HG02623 (cell line): ENCODE data around the gene RTN4IP1.
"Not testable (repeated sequence)": the region's sequence is repeated elsewhere in the genome, so short reads cannot be mapped to it uniquely, and the experiment has no call there.

Experiments
- ATAC-seq: cut with Tn5 transposase; IDR thresholded peaks from one replicate; pipeline ENCODE4 v1.9.1; 2021; ENCODE audit warnings: moderate library complexity; ENCODE audit not compliant: unreplicated experiment

Gene RTN4IP1

DNA sequence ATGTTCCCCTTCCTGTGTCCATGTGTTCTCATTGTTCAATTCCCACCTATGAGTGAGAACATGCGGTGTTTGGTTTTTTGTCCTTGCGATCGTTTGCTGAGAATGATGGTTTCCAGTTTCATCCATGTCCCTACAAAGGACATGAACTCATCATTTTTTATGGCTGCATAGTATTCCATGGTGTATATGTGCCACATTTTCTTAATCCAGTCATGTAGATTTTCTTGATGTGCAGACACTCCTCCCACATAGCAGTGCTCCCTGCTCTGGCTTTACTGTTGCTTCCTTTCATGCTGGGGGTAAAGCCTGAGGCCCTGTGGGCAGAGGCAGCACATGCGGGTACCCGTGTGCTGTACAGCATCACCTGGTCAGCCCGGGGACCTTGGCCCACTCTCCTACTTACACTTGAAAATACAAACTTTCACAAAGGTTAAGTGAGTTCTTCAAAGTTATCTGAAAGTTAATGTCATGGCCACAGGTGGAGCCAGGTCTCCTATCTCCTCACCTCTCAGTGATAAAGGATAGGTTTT lies 80.3 kb downstream of the RTN4IP1 start:
- not testable (repeated sequence) for ATAC-seq

DNA sequence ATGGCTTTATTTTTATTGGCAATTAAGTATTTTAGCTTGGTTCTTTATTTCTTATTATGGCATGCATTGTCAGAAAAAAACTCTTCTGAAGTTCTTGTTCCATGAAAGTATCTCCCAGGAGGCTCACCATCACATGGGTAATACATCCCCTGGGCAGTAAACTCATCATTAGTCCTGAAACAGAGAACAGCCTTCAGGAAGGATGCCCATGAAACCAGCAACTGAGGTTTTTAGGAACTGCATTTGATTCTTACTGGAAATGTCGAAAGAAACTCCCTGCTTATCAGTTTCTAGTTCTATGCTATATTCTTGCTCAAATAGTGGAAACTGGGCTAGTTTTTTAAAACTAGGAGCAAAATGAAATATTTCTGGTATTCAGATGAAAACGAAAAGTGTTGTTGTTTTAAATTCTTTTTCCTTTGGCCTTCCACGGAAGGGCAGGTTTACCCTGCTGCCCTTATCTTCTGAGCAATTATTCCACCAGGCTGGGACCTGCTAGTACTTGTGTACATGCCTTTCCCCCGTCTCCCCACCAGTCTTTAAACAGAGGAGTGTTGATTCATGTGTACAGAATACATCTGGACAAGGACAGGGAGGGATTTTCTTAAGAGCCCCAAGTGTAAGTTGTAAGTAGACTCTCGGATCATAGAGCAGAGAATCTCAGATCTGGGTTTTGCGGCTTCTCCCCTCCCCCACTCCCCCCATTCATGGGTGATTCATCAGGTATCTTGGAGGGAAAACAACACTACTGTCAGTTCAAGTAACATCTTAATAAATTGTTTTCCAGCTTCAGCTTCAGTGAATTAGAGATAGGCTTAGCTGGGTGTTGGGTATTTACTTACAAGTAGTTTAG lies 81.5 kb downstream of the RTN4IP1 start:
- ATAC-seq: no peak

DNA sequence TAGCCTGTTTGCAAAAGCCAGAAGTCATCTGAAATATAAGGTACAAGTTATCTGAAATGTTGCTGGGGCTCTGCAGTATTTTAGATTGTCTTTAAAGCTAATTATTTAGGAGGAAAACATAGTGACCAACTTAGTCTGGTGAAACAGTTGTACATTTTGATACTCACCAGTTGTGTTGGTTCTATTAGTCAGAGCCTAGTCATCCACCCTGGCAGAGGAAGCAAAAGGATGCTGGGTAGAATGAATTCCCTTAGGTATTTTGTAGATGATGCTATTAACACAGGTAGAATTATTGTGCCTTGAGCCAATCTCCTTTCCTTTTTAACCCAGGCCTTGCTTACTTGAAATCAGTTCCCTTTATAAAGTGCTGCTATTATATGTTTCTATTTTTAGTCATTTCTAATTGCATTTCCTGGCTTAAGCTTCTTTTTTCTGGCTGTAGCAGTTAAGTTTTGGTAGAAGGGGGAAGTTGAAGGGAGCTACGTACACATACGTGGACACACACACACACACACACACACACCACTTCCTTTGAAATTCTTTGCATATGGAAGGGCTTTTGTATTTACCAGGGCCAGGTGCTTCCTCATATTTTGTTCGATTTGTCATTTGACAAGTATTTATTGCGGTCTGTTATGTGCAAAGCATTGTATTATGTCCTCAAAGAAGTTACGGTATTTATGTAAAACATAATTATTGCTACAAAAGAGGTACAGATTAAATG lies 82.4 kb downstream of the RTN4IP1 start:
- no peak for ATAC-seq

DNA sequence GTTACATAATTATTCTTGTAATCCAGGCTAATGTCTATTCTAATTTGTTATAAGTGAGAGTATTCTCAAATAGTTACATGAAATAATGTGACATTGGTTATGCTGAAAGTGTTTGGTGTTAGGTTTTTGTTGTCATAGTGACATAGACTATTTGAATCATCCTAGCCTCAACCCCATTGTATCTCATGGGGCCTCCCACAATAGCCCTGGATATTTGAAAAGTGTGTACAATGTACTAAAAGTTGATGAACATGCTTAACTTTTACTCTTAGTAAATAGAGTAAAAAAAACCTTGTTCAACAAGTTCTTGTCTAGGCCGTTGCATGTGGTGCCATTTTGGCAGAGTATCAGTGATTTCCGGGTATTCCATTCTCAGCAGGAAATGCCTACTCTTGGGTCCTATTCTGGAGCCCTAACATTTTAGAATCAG lies 83.0 kb downstream of the RTN4IP1 start:
- ATAC-seq: no peak

DNA sequence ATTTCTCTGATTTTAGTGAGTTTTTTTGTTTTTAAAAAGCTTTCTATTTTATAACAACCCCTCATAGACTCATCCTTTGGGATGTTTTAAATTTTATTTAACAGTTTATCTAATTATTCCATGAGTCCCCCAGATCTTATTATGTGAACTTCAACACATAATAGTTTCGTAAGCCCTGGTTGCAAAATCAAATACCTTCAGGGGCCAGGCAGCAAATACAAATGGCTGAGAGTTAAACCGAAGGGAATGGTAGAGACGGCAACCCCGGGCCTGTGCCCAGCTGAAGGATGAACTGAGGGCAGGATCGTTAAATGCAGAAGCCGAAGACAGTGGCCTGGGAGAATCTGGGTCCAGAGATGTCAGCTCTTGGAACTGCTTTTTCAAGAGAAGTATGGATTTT lies 88.4 kb downstream of the RTN4IP1 start:
- no peak for ATAC-seq

DNA sequence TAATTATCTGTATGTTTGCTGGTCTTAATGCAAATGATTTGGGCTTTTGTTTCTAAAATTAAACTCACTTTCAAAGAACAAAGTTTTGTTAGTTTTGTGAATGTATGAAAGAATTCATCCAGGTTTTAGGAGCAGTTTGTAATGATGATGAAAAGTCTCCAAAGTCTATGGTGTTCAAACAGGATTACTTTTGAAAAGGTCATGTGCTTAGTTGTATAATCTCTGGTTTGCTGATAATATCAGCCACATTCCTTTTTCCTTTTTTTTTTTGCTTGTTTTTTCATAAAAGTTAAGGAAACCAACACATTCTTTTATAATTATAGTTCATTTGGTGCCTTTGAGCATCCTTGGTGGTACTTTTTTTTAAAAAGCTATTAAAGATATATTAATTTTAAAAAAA lies 88.9 kb downstream of the RTN4IP1 start:
- ATAC-seq: no peak

DNA sequence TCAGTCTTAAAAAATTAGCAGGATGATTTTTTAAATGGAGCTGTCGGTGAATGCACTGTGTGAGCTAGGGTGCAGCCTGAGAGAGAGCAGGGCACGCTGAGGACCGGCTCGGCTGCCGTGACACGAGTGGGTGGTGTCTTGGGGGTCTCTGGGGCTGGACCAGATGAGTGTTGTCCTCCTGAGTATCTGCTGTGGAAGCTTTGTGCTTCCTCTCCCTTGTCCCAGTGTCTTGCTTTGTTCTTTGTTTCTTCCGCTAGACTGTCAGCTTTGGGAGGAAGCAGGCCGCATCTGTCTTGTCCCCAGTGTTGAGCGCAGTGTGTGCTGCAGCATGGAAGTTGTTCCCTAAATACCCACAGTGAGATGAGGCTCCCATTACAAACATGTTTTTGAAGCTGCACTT lies 89.4 kb downstream of the RTN4IP1 start:
- ATAC-seq: no peak

DNA sequence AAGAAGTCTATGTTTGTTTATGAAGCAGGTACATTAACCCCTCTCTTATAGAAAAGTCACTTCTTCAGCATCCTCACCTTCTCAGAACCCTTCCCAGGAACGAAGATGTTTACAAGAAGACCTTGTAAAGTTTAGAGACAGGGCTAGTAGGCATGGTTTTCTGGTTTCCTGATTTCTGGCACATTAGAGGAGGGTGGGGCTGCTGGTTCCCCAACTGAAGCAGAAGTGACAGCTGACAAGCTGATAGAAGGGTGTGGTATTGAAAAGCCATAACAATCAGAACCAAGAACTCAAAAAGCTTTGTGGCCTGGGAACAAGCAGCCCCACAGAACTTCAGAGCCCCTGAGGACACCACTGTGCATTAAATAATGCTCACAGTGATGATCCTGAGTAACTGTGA lies 91.2 kb downstream of the RTN4IP1 start:
- no peak for ATAC-seq

DNA sequence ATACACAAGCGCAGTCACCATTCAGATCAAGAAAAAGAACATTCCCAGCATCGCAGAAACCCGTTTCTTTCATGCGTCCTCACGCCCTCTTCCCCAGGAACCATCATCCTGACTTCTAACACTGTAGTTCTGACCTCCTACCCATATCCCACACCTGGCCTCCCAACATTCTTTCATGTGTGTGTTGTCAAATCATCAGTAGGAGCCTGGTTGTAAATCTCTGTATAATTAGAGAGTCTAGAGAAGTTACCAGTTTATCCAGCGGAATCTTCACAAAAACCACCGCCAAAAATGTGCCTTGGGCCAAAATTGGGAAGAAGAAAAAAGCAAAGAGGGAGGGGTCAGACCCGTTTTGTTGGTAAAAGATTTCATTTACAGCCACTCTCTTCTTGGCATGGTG lies 91.6 kb downstream of the RTN4IP1 start:
- no peak for ATAC-seq

DNA sequence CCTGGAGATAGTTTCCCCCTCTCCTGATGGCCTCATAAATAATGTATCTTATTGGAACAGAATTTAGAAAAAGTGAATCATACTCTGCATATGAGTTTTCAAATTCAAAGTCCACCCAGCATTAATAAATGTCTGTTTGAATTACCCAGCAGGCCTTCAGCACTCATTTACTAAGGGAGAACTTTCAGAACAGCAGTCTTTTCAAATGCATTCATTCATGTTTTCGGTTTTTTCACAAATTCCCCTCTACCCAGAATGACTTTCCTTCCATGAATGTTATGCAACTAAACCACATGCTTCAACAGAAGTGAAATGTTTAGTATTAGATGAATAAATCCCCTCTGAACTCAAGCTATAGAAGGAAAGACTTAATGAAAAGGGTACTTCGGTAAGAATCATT lies 92.4 kb downstream of the RTN4IP1 start:
- ATAC-seq: no peak

DNA sequence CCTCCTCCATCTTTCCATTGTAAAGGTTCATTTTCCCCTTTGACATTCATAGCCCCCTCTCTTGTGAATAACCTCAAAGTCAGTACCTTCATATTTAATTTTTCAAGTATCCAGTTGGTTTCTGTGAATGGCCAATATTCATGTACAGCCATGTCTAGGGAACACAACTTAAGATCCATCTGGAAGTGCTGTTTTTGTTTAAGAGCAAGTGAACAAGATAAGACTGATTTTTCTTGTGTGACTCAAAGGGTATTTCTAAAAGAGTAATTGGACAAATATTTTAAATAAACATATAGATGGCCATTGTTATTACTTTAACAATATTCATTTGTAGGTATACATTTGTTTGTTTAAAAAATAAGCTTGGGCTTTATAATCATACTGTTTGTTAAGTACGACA lies 92.9 kb downstream of the RTN4IP1 start:
- ATAC-seq: no peak

DNA sequence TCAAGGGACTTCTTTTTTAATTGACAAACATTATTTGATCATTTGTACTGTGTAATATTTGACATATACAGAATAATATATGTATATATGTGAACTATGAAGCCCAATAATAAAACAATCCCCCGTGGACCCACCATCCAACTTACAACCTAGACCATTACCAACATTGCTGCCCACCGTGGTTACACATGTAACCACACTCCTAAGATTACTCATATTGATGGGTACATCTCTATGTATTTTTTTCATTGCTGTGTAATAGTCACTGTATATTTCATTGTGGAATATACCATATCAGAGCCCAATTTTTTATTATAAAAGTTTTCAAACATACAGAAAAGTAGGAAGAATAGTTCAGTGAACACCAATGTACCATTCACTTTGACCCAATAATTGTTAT lies 94.3 kb downstream of the RTN4IP1 start:
- no peak for ATAC-seq

DNA sequence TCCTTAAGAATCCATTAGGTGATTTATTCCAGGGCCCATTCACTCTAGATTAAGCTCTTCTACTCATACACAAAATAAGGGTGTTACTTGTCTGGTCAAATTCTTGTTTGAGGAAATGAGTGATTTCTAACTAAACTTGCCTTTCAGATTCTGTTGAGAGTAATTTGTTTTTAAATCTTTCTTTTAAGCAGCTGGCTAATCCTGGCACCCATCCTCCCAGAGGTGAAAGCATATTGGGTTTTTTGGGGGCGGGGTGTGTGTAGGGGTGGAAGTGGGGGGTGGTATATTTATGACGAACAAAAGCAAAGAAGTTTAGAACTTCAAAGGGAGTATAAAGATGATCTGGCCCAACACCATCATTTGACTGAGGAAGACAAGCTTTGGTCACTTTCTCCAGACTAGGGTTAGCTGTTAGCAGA lies 94.7 kb downstream of the RTN4IP1 start:
- ATAC-seq: no peak

DNA sequence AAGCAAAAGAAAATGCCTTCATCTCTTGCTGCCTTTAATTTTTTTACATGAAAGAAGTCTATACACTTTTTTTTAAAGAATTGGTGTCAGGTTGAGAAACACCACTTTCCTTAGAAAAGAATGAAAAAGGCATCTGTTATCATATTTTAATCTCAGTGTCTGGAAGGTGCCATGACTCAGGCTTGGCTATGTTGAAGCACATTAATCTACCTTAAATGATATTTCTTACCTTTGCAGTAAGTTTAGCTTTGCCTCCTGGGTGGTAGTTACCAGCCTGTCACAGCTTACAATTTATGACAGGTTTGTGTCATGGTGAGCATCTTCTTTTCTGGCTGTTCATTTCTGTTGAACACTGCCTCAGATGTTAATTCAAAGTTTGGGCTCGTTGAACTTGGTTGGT lies 95.3 kb downstream of the RTN4IP1 start:
- no peak for ATAC-seq

DNA sequence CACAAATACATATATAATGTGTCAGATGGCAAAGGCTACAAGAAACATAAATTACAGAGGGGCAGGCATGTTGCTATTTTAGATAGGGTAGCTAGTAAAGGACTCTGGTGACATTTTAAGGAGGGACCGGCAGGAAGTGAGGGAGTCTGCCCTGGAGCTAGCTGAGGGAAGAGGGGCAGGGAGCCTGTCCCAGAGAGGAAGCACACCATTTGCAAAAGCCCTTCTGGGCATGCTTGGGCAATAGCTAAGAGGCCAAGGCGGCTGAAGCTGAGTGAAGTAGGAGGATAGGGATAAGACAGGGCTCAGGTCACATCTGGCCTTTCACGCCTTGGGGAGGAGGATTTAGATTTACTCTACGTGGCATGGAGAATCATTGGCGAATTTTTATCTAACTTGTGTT lies 96.2 kb downstream of the RTN4IP1 start:
- no peak for ATAC-seq

DNA sequence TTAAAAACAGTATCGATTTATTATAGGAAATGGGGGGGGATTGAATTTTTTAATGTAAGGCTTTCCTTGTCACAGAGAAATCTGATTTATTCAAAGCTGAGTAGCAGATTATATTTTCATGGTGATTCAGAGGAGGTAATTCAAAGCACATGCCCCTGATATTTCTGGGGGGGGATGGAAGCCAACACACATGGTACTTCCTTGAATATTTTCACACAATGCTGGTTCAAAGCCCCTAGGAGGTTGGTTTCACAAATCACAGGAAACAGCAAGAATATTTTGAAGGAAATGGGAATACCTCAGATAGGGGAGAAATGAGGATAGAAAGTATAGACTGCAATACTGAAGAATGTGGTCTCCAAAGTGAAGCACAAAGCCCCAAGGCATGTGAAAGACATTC lies 98.8 kb downstream of the RTN4IP1 start:
- ATAC-seq: no peak

DNA sequence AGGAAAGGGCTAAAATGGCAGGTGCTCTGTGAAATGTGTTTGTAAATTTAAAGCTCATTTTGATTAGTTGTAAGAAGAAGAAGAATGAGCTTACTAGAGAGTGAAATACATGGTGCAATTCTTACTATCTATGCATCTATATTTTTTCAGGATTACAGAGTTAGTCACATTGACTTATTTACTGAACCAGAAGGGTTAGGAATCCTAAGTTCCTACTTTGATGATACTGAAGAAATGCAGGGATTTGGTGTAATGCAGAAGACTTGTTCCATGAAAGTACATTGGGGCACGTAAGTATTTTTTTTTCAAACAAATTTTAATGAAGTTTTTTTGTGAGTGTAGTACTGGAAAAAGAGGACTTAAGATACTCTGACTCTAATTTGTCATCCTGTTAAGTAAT lies 99.3 kb downstream of the RTN4IP1 start:
- no peak for ATAC-seq

DNA sequence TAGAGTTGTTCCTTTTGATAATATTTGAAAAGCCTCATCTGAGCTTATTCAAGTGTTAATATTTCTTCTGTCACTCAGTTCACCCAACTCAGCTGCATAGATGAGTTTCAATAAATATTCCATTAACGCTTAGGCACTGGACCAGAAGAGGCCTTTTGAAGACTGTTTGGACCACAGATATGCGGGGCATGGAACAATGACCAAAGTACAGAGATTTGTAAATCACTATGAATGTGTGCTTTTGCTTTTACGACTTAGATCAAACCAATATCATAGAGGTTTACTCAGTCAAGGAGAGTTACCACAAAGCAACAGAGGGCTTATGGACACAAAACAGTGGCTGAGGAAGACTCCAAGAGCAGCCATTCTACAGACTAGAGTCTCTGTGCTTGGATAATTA lies 99.9 kb downstream of the RTN4IP1 start:
- ATAC-seq: no peak

DNA sequence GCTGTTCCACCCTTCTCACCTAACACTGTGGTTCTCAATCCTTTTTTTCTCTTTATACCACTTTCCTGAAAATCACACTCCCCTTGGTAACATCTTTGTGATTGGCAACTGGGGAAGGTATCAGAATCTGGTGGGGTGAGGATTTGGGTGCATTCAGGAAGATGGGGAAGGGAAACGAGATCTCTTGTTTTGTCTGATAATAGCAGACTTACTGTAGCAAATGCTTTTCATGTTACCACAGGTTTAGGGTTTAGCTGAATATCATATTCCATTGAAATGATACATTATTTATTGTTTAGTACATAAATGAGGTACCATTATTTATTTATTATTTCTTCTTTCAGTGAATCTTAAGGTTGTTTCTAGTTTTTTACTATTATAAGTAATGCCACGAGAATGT lies 100.8 kb downstream of the RTN4IP1 start:
- ATAC-seq: no peak

DNA sequence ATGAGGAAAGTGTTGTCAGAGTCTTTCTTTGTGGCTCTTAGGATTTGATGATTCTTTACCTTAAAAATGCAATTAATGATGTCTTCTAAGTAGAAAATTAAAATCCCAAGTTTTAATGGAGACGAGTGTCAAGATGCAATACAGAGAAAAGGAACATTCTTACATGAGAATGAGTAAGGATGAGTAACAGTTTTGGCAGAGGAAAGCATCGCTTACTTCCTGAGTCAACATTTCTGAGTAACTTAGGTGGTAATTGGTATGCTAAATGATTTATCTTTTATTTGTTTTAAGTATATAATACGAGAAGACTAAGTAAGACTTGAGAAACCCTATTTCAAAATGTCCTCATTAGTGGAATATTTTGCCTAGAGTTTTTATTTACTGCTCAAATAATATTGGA lies 101.3 kb downstream of the RTN4IP1 start:
- ATAC-seq: no peak

DNA sequence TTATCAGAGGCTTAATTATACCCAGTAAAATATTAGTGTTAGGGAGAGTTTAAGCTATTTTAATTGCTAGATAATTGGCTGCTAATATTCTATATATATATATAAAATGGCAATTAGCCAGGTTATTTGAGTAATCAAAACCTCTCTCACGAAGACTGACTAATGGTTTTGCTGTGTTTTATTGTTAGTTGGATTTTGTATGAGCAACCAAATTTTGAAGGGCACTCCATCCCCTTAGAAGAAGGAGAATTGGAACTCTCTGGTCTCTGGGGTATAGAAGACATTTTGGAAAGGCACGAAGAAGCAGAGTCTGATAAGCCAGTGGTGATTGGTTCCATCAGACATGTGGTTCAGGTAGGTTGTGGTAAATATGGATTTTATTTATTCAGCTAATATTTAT lies 102.2 kb downstream of the RTN4IP1 start:
- ATAC-seq: no peak

DNA sequence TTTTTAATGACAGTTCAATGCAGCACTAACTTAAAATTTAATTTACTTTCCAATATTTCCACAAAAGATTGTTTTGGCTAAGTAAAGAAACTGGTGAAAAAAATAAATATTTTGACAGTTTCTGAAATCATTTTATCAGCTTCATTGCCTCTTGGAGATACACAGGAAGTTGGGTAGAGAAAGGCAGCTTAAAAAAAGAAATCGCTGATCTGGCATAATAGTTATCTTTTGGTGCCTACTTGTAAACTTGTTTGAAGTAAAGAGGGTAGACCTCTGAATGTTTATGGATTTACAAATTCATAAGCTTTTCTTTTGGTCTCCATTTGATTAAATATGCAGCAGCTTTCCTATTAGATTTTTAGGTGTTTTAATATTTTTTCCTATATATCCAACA lies 103.4 kb downstream of the RTN4IP1 start:
- no peak for ATAC-seq
